A549 (cell line): ENCODE results near the gene ARL4D.

Experiments
- HDAC2 ChIP-seq: fragments of 200-600 bp; sonication (generic); IDR thresholded peaks from 2 replicates; pipeline ENCODE4 v1.6.1; 2016
- HOXB13 ChIP-seq: fragments of 250-450 bp; sonication (Bioruptor Pico); IDR thresholded peaks from 2 replicates; pipeline ENCODE4 v1.5.0; 2020; ENCODE audit warnings: low read depth, mild to moderate bottlenecking, moderate library complexity
- MAFK ChIP-seq: fragments of 450-650 bp; IDR thresholded peaks from 2 replicates; pipeline ENCODE4 v1.6.1; 2014; ENCODE audit not compliant: partially characterized antibody
- MAZ ChIP-seq: fragments of 150-350 bp; IDR thresholded peaks from 2 replicates; pipeline ENCODE4 v1.6.1; 2014; ENCODE audit warnings: antibody characterized with exemption, low read depth, low read length, borderline replicate concordance
- NFE2L2 ChIP-seq: fragments of 150-350 bp; conservative IDR thresholded peaks from 2 replicates; pipeline ENCODE4 v1.6.1; 2014; ENCODE audit warnings: low read length
- POLR2A ChIP-seq: IDR thresholded peaks from 2 replicates; pipeline ENCODE4 v1.6.1; 2012; ENCODE audit warnings: mild to moderate bottlenecking, low read length
- SREBF2 ChIP-seq: fragments of 450-650 bp; IDR thresholded peaks from 2 replicates; pipeline ENCODE4 v1.6.1; 2014; ENCODE audit warnings: mild to moderate bottlenecking, moderate library complexity
- TF ChIP-seq, protein P1 (sequence below): fragments of >200 bp; sonication (Bioruptor Twin); formaldehyde crosslinking; IDR thresholded peaks from 3 replicates; pipeline ENCODE4 v1.5.1; 2016
- TF ChIP-seq, protein P2 (sequence below): fragments of 200-600 bp; sonication (generic); IDR thresholded peaks from 2 replicates; pipeline ENCODE4 v1.6.1; 2016; ENCODE audit warnings: antibody characterized with exemption, mild to moderate bottlenecking, moderate library complexity

DNA sequence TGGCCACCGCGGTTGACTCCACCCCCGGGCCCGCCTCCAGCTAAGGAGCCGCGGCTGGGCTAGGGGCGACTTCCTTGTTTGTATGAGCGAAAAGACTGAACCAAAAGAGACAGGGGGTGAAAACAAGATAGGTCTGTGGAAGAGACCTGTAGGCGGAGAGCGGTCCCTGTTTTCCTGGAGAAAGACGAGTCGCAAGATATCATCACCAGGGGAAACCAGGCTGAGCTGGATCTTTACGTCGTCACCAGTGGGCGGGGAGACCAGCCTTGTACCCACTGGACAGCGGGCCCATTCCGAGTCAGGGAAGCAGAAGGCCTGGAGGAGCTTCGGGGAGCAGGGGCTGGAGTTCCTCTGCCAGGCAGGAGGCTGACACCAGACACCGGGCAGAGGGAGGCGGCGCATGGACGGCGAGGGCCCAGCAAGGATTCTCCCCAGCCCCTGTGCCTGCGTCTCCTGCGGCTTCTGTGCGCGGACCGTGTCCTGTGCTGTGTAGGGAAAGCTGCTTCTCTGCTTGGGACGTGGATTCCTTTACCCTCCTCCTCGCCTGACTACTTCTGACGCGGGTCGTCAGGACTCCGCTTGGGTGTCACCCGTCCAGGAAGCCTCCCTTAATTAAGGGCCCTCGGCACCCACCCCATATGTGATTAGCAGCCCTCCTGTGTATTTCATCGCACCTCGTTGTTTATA lies 10.3 kb upstream of the ARL4D start:
- TF ChIP-seq MAZ (no peak), HDAC2 (no peak), MAFK (no peak), SREBF2 (no peak), HOXB13 (no peak), POLR2A (peak; percentile 94), NFE2L2 (no peak)
- TF ChIP-seq, protein P1, sequence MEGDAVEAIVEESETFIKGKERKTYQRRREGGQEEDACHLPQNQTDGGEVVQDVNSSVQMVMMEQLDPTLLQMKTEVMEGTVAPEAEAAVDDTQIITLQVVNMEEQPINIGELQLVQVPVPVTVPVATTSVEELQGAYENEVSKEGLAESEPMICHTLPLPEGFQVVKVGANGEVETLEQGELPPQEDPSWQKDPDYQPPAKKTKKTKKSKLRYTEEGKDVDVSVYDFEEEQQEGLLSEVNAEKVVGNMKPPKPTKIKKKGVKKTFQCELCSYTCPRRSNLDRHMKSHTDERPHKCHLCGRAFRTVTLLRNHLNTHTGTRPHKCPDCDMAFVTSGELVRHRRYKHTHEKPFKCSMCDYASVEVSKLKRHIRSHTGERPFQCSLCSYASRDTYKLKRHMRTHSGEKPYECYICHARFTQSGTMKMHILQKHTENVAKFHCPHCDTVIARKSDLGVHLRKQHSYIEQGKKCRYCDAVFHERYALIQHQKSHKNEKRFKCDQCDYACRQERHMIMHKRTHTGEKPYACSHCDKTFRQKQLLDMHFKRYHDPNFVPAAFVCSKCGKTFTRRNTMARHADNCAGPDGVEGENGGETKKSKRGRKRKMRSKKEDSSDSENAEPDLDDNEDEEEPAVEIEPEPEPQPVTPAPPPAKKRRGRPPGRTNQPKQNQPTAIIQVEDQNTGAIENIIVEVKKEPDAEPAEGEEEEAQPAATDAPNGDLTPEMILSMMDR = no peak
- TF ChIP-seq, protein P2, sequence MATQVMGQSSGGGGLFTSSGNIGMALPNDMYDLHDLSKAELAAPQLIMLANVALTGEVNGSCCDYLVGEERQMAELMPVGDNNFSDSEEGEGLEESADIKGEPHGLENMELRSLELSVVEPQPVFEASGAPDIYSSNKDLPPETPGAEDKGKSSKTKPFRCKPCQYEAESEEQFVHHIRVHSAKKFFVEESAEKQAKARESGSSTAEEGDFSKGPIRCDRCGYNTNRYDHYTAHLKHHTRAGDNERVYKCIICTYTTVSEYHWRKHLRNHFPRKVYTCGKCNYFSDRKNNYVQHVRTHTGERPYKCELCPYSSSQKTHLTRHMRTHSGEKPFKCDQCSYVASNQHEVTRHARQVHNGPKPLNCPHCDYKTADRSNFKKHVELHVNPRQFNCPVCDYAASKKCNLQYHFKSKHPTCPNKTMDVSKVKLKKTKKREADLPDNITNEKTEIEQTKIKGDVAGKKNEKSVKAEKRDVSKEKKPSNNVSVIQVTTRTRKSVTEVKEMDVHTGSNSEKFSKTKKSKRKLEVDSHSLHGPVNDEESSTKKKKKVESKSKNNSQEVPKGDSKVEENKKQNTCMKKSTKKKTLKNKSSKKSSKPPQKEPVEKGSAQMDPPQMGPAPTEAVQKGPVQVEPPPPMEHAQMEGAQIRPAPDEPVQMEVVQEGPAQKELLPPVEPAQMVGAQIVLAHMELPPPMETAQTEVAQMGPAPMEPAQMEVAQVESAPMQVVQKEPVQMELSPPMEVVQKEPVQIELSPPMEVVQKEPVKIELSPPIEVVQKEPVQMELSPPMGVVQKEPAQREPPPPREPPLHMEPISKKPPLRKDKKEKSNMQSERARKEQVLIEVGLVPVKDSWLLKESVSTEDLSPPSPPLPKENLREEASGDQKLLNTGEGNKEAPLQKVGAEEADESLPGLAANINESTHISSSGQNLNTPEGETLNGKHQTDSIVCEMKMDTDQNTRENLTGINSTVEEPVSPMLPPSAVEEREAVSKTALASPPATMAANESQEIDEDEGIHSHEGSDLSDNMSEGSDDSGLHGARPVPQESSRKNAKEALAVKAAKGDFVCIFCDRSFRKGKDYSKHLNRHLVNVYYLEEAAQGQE = no peak
